K562 (cell line): Measurements from ENCODE around the gene PRKCE. TPM values are rescaled to one million over a fixed set of nuclear protein-coding genes. Genes with fewer than 3 reads are reported as not detected.

Source experiments
- ARID1B ChIP-seq: fragments of 450-650 bp; IDR thresholded peaks from 2 replicates; pipeline ENCODE4 v1.6.1; 2016; ENCODE audit warnings: antibody characterized with exemption, mild to moderate bottlenecking, inconsistent platforms
- CBFA2T2 ChIP-seq: fragments of 450-650 bp; conservative IDR thresholded peaks from 2 replicates; pipeline ENCODE4 v1.6.1; 2017; ENCODE audit warnings: mild to moderate bottlenecking
- EGR1 ChIP-seq: fragments of 450-650 bp; conservative IDR thresholded peaks from 2 replicates; pipeline ENCODE4 v1.6.1; 2017; ENCODE audit warnings: mild to moderate bottlenecking
- FOSL1 ChIP-seq: fragments of 200-800 bp; sonication (Bioruptor generic); conservative IDR thresholded peaks from 2 replicates; pipeline ENCODE4 v1.6.1; 2016; ENCODE audit warnings: missing genetic modification characterization, missing compliant biosample characterization
- FOXJ2 ChIP-seq: fragments of 200-800 bp; sonication (Bioruptor generic); IDR thresholded peaks from 2 replicates; pipeline ENCODE4 v1.6.1; 2016; ENCODE audit warnings: missing genetic modification characterization, missing compliant biosample characterization
- FOXM1 ChIP-seq, 2 experiments: fragments of 450-650 bp in 1 of 2; sonication (generic) in 1 of 2; formaldehyde crosslinking in 1 of 2; IDR thresholded peaks; 2 replicates each; pipeline versions ENCODE4 v1.6.1 to v1.9.0; 2017 to 2022; ENCODE audit warnings: low read depth in 2 of 2, mild to moderate bottlenecking in 2 of 2, missing genetic modification reagents in 1 of 2, moderate library complexity in 1 of 2
- JUNB ChIP-seq: fragments of 450-650 bp; formaldehyde crosslinking; conservative IDR thresholded peaks from 2 replicates; pipeline ENCODE4 v1.4.0; 2020; ENCODE audit warnings: mild to moderate bottlenecking
- JUND ChIP-seq, 2 experiments: IDR thresholded peaks; 2 replicates in 1 of 2; 3 replicates in 1 of 2; pipeline ENCODE4 v1.6.1; 2011; ENCODE audit warnings: borderline replicate concordance in 2 of 2, low read depth in 2 of 2, low read length in 2 of 2, improper control_type of control experiment in 1 of 2, missing biosample characterization in 1 of 2, missing genetic modification characterization in 1 of 2, missing genetic modification reagents in 1 of 2
- KAT8 ChIP-seq: fragments of 450-650 bp; IDR thresholded peaks from 2 replicates; pipeline ENCODE4 v1.6.1; 2016; ENCODE audit warnings: low read depth, mild to moderate bottlenecking
- KDM1A ChIP-seq, 2 experiments: fragments of 450-650 bp; IDR thresholded peaks; 2 replicates each; pipeline ENCODE4 v1.6.1; 2016; ENCODE audit warnings: mild to moderate bottlenecking in 2 of 2
- KLF16 ChIP-seq: IDR thresholded peaks from 2 replicates; pipeline ENCODE4 v1.6.1; 2016; ENCODE audit warnings: antibody characterized with exemption
- MAZ ChIP-seq, 2 experiments: fragments of 450-650 bp in 1 of 2; sonication (generic) in 1 of 2; formaldehyde crosslinking; IDR thresholded peaks in 1 of 2; conservative IDR thresholded peaks in 1 of 2; 2 replicates each; pipeline versions ENCODE4 v1.4.0 to v1.5.0; 2020; ENCODE audit warnings: mild to moderate bottlenecking in 1 of 2, missing genetic modification reagents in 1 of 2
- NFE2 ChIP-seq: IDR thresholded peaks from 2 replicates; pipeline ENCODE4 v1.6.1; 2014; ENCODE audit warnings: antibody characterized with exemption, low read depth
- NFRKB ChIP-seq: fragments of 450-650 bp; IDR thresholded peaks from 2 replicates; pipeline ENCODE4 v1.6.1; 2016; ENCODE audit warnings: low read depth
- RBBP5 ChIP-seq: fragments of 200-600 bp; sonication (generic); IDR thresholded peaks from 2 replicates; pipeline ENCODE4 v1.6.1; 2012; ENCODE audit warnings: borderline replicate concordance, mild to moderate bottlenecking, low read length, control low read depth, inconsistent platforms; ENCODE audit not compliant: insufficient read depth, poor library complexity, severe bottlenecking
- RFX1 ChIP-seq: fragments of 450-650 bp; IDR thresholded peaks from 2 replicates; pipeline ENCODE4 v1.6.1; 2016; ENCODE audit warnings: mild to moderate bottlenecking, moderate library complexity
- RNF2 ChIP-seq: sonication (generic); IDR thresholded peaks from 2 replicates; pipeline ENCODE4 v1.6.1; 2016
- SOX6 ChIP-seq: fragments of 450-650 bp; IDR thresholded peaks from 2 replicates; pipeline ENCODE4 v1.6.1; 2014; ENCODE audit warnings: mild to moderate bottlenecking
- TAL1 ChIP-seq: fragments of 450-650 bp; IDR thresholded peaks from 2 replicates; pipeline ENCODE4 v1.6.1; 2016; ENCODE audit warnings: mild to moderate bottlenecking
- TEAD2 ChIP-seq: fragments of 450-650 bp; IDR thresholded peaks from 2 replicates; pipeline ENCODE4 v1.6.1; 2016; ENCODE audit warnings: missing genetic modification characterization, control low read depth, missing compliant biosample characterization
- THRAP3 ChIP-seq: fragments of 450-650 bp; IDR thresholded peaks from 2 replicates; pipeline ENCODE4 v1.6.1; 2016; ENCODE audit warnings: mild to moderate bottlenecking, inconsistent platforms, borderline replicate concordance
- ZNF134 ChIP-seq: fragments of 250-450 bp; sonication (Bioruptor Pico); conservative IDR thresholded peaks from 2 replicates; pipeline ENCODE4 v1.4.0; 2020
- ZNF584 ChIP-seq: fragments of 200-800 bp; sonication (Bioruptor generic); IDR thresholded peaks from 2 replicates; pipeline ENCODE4 v1.6.1; 2016; ENCODE audit warnings: low read depth, mild to moderate bottlenecking, missing genetic modification characterization, missing compliant biosample characterization
- ZNF766 ChIP-seq: fragments of 200-800 bp; sonication (Bioruptor generic); conservative IDR thresholded peaks from 2 replicates; pipeline ENCODE4 v1.6.1; 2016; ENCODE audit warnings: missing genetic modification characterization, missing compliant biosample characterization
- polyA plus RNA-seq, 8 experiments: library from polyadenylated mRNA; depleted of rRNA in 4 of 8; stranded (reverse) in 5 of 8; unstranded in 3 of 8; fragments of >200 nt; fragmentation: Nextera tagmentation in 2 of 8; fragmentation: Illumina TruSeq in 1 of 8; extraction: Ambion mirVana in 2 of 8; extraction: Trizol in 1 of 8; gene quantifications; 2 replicates each; pipeline versions ENCODE4 v1.2.1 to v1.2.3, GENCODE V29; 2011 to 2014; ENCODE audit warnings: inconsistent platforms in 1 of 8, missing spikeins in 1 of 8
- total RNA-seq, 7 experiments: library from RNA; depleted of rRNA in 6 of 7; stranded (reverse); fragments of >200 nt in 6 of 7; fragmentation: Illumina TruSeq in 2 of 7; extraction: Trizol in 2 of 7; gene quantifications; 2 replicates each; pipeline versions ENCODE4 v1.2.1 to v1.2.3, GENCODE V29; 2011 to 2021; ENCODE audit warnings: low replicate concordance in 1 of 7
- TF ChIP-seq, protein P1 (sequence below): fragments of 450-650 bp; formaldehyde crosslinking; IDR thresholded peaks from 2 replicates; pipeline ENCODE4 v1.4.0; 2022; ENCODE audit warnings: mild to moderate bottlenecking, moderate library complexity
- TF ChIP-seq, protein P2 (sequence below): fragments of 200-800 bp; sonication (Bioruptor generic); IDR thresholded peaks from 2 replicates; pipeline ENCODE4 v1.6.1; 2017; ENCODE audit warnings: missing genetic modification characterization, missing compliant biosample characterization
- TF ChIP-seq, protein P3 (sequence below): IDR thresholded peaks from 2 replicates; pipeline ENCODE4 v1.6.1; 2014; ENCODE audit warnings: antibody characterized with exemption

The PRKCE gene
- total and polyA plus RNA-seq, 9 of the 15 experiments (the other 6 are each of a cell fraction or from before 2014, with no cell fraction given) = 0.06 to 1.0 (median 0.22) TPM; not detected in 1

DNA sequence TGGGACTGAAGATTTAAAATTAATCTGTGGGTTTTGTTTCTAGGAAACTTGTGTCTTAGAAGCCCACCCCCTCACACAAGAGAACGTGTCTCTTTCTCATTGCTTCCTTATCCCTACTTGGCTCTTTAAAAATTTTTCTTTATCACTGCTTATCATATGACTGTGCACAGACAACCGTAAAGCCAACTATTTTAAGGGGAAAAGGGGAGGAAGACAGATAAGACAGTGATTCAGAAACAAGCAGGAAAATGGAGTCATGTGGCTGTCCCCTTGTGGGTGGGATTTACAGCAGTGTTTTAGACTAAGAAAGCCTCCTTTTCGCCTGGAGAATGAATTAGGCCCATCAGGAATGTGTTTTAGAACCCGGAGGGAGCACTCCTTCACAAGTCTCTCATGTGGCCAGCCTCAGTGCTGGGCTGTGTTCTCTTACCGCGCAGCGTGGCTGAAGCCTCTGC, 17.6 kb downstream of the PRKCE start (continued):
- TF ChIP-seq, protein P1, sequence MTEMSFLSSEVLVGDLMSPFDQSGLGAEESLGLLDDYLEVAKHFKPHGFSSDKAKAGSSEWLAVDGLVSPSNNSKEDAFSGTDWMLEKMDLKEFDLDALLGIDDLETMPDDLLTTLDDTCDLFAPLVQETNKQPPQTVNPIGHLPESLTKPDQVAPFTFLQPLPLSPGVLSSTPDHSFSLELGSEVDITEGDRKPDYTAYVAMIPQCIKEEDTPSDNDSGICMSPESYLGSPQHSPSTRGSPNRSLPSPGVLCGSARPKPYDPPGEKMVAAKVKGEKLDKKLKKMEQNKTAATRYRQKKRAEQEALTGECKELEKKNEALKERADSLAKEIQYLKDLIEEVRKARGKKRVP (CRISPR knock-in tag) = no peak
- TF ChIP-seq KAT8 = no peak
- 0 out of 4 replicates have a peak, but pooled peaks of 1 of the 2 experiments have one; percentile 36 for TF ChIP-seq MAZ (CRISPR knock-in tag; conservative IDR thresholded peaks at IDR 0.05 in 1 of 2, IDR thresholded peaks at IDR 0.05 in 1 of 2)
- TF ChIP-seq JUND (IDR thresholded peaks at IDR 0.05; ENCODE audit: borderline replicate concordance, low read depth, low read length) = peak; percentile 71; the same call in 1 of the 2 replicates
- no peak; the same call in 2 of the 3 replicates for TF ChIP-seq JUND (tag; IDR thresholded peaks at IDR 0.05; ENCODE audit: borderline replicate concordance, low read depth, low read length)
- peak; percentile 64 for TF ChIP-seq NFE2
- peak; percentile 57; the same call in 1 of the 2 replicates for TF ChIP-seq RNF2
- no peak for TF ChIP-seq TEAD2 (tag)
- peak; percentile 43; the same call in 1 of the 2 replicates for TF ChIP-seq SOX6
- no peak for TF ChIP-seq RFX1
- no peak for TF ChIP-seq ZNF134 (CRISPR knock-in tag)
- TF ChIP-seq THRAP3 = no peak
- TF ChIP-seq CBFA2T2 = peak; percentile 57
- peak; percentile 55 for TF ChIP-seq ZNF766 (CRISPR knock-in tag)
- TF ChIP-seq KLF16 = 0 out of 2 replicates have a peak, but pooled peaks have one; percentile 35
- TF ChIP-seq, protein P2, sequence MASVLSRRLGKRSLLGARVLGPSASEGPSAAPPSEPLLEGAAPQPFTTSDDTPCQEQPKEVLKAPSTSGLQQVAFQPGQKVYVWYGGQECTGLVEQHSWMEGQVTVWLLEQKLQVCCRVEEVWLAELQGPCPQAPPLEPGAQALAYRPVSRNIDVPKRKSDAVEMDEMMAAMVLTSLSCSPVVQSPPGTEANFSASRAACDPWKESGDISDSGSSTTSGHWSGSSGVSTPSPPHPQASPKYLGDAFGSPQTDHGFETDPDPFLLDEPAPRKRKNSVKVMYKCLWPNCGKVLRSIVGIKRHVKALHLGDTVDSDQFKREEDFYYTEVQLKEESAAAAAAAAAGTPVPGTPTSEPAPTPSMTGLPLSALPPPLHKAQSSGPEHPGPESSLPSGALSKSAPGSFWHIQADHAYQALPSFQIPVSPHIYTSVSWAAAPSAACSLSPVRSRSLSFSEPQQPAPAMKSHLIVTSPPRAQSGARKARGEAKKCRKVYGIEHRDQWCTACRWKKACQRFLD (CRISPR knock-in tag) = peak; percentile 69; the same call in 1 of the 2 replicates
- peak; percentile 90 for TF ChIP-seq FOSL1 (tag)
- no peak for TF ChIP-seq JUNB (CRISPR knock-in tag)
- peak; percentile 31 for TF ChIP-seq EGR1
- 0 out of 2 replicates have a peak, but pooled peaks have one; percentile 64 for TF ChIP-seq ZNF584 (CRISPR knock-in tag)
- TF ChIP-seq KDM1A (IDR thresholded peaks at IDR 0.05) = peak; percentile 71 to 75
- peak; percentile 67; the same call in 1 of the 2 replicates for TF ChIP-seq FOXJ2 (tag)
- TF ChIP-seq RBBP5 = no peak
- TF ChIP-seq, protein P3, sequence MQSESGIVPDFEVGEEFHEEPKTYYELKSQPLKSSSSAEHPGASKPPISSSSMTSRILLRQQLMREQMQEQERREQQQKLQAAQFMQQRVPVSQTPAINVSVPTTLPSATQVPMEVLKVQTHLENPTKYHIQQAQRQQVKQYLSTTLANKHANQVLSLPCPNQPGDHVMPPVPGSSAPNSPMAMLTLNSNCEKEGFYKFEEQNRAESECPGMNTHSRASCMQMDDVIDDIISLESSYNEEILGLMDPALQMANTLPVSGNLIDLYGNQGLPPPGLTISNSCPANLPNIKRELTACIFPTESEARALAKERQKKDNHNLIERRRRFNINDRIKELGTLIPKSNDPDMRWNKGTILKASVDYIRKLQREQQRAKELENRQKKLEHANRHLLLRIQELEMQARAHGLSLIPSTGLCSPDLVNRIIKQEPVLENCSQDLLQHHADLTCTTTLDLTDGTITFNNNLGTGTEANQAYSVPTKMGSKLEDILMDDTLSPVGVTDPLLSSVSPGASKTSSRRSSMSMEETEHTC = peak; percentile 60; the same call in 1 of the 2 replicates
- no peak for TF ChIP-seq TAL1
- TF ChIP-seq ARID1B = peak; percentile 53
- no peak for TF ChIP-seq NFRKB
- peak; percentile 43; the same call in 1 of the 2 replicates for TF ChIP-seq FOXM1 (IDR thresholded peaks at IDR 0.05; ENCODE audit: low read depth)
- no peak for TF ChIP-seq FOXM1 (CRISPR knock-in tag; IDR thresholded peaks at IDR 0.05; ENCODE audit: low read depth)
